Prostate gland (tissue), 2 donors: ENCODE measurements around the gene ABO. TPM values are rescaled to one million over a fixed set of nuclear protein-coding genes. Genes with fewer than 3 reads are reported as not detected.
"Not testable (repeated sequence)": the region's sequence is repeated elsewhere in the genome, so short reads cannot be mapped to it uniquely, and the experiment has no call there.

Experiments used
- DNase-seq: peaks from one replicate; pipeline ENCODE4 v3.0.0-alpha.2; 2019; ENCODE audit warnings: low spot score
- H3K27ac ChIP-seq, 2 donors: fragments of 200-600 bp; sonication (generic); 2 replicates each; pipeline ENCODE4 v1.5.1; 2017 to 2019
- H3K27me3 ChIP-seq: fragments of 200-600 bp; sonication (generic); replicated peaks from 2 replicates; pipeline ENCODE4 v1.5.1; 2019; ENCODE audit not compliant: insufficient read depth
- H3K36me3 ChIP-seq, 2 donors: fragments of 200-600 bp; sonication (generic); 1 replicate in 1 of 2; 2 replicates in 1 of 2; pipeline versions ENCODE4 v1.5.1 to v1.8.1; 2017 to 2019
- H3K4me1 ChIP-seq: fragments of 200-600 bp; sonication (generic); replicated peaks from 2 replicates; pipeline ENCODE4 v1.5.1; 2019
- H3K4me3 ChIP-seq, 2 donors: fragments of 200-600 bp; sonication (generic); 2 replicates each; pipeline ENCODE4 v1.5.1; 2017 to 2019
- H3K9me3 ChIP-seq: fragments of 200-600 bp; sonication (generic); 2 replicates; pipeline ENCODE4 v1.5.1; 2017
- CTCF ChIP-seq, 4 experiments: fragments of 200-600 bp in 2 of 4; fragments of 450-650 bp in 2 of 4; sonication (generic) in 2 of 4; IDR thresholded peaks; 1 replicate in 3 of 4; 2 replicates in 1 of 4; pipeline ENCODE4 v1.5.1; 2016 to 2019; ENCODE audit warnings: antibody characterized with exemption in 4 of 4, mild to moderate bottlenecking in 2 of 4, moderate library complexity in 2 of 4
- POLR2A ChIP-seq: fragments of 450-650 bp; IDR thresholded peaks from one replicate; pipeline ENCODE4 v1.6.1; 2016; ENCODE audit warnings: antibody characterized with exemption, mild to moderate bottlenecking
- POLR2AphosphoS5 ChIP-seq: sonication (generic); formaldehyde crosslinking; IDR thresholded peaks from one replicate; pipeline ENCODE4 v1.6.1; 2017; ENCODE audit warnings: antibody characterized with exemption
- WGBS: methylation state at CpG from one replicate; pipeline ENCODE4 v1.1.5; 2018; 5-methylcytosine and 5-hydroxymethylcytosine counted together
- intact Hi-C: fragments of 100-400 bp; cut with DNase I; formaldehyde crosslinking; loops from one replicate; pipeline ENCODE4 v1.14.2; 2022
- total RNA-seq, 2 donors: library from RNA; depleted of rRNA; stranded (reverse); fragments of >200 nt; gene quantifications; one replicate each; pipeline ENCODE4 v1.1.0, GENCODE V29; 2016

ABO gene
- total RNA-seq, 2 donors from 2014 or later, result 3.5 to 14.8 TPM

- intact Hi-C loops, result no loop called here
- WGBS, result 24% methylated on average over 25 of the region's 25 CpGs
- TF ChIP-seq POLR2AphosphoS5 (no peak), POLR2A (no peak), CTCF (IDR thresholded peaks at IDR 0.05) (no peak)
- Histone ChIP-seq H3K4me1 (no peaks in the 10 kb centered on the region), H3K27ac (peak overlapping the region in 1 of 2 donors; percentile 42), H3K36me3 (no peaks in the 10 kb centered on the region), H3K9me3 (no peaks in the 10 kb centered on the region), H3K4me3 (peak overlapping the region in 1 of 2 donors; percentile 17), H3K27me3 (no peaks in the 10 kb centered on the region)
- DNase-seq, result no peak
Measured at GRCh38 chr9:133238272-133238850, 36.6 kb downstream of the ABO start.

- no peak for TF ChIP-seq POLR2AphosphoS5
- no peak for TF ChIP-seq POLR2A
- no peak for TF ChIP-seq CTCF (IDR thresholded peaks at IDR 0.05)
- 58% methylated on average over 17 of the region's 17 CpGs for WGBS
- no peak for DNase-seq
- no peaks in the 10 kb centered on the region for H3K27me3 ChIP-seq
- intact Hi-C loops, result no loop called here
- no peaks in the 10 kb centered on the region for H3K36me3 ChIP-seq
- no peaks in the 10 kb centered on the region for H3K9me3 ChIP-seq
- no peak overlapping the region for H3K4me3 ChIP-seq
- H3K4me1 ChIP-seq, result no peaks in the 10 kb centered on the region
- no peak overlapping the region for H3K27ac ChIP-seq
Measured at GRCh38 chr9:133237035-133237731, 37.8 kb downstream of the ABO start.

GRCh38 chr9:133236291-133237034, 38.5 kb downstream of the ABO start:
- H3K9me3 ChIP-seq, H3K4me1 ChIP-seq, H3K27me3 ChIP-seq, H3K27ac ChIP-seq, intact Hi-C loops, DNase-seq, H3K4me3 ChIP-seq, H3K36me3 ChIP-seq: not testable (repeated sequence)
- 83% methylated on average over 19 of the region's 19 CpGs for WGBS

GRCh38 chr9:133235549-133236222, 39.3 kb downstream of the ABO start:
- Histone ChIP-seq H3K27ac (no peak overlapping the region), H3K9me3 (no peaks in the 10 kb centered on the region), H3K4me1 (no peaks in the 10 kb centered on the region), H3K36me3 (no peaks in the 10 kb centered on the region), H3K27me3 (no peaks in the 10 kb centered on the region), H3K4me3 (no peak overlapping the region)
- no peak for TF ChIP-seq POLR2A
- TF ChIP-seq CTCF (IDR thresholded peaks at IDR 0.05), result no peak
- no peak for TF ChIP-seq POLR2AphosphoS5
- intact Hi-C loops, result no loop called here
- WGBS, result 84% methylated on average over 11 of the region's 11 CpGs
- DNase-seq, result no peak
